ENCODE measurements around the gene FKBP4.
A peak's percentile ranks its signal among the peaks of the same experiment; 100 is the strongest.

Gene FKBP4

GRCh38 chr12:2779281-2779680 is 15.5 kb upstream of the FKBP4 start:
- DNase-seq, result no peak

DNA sequence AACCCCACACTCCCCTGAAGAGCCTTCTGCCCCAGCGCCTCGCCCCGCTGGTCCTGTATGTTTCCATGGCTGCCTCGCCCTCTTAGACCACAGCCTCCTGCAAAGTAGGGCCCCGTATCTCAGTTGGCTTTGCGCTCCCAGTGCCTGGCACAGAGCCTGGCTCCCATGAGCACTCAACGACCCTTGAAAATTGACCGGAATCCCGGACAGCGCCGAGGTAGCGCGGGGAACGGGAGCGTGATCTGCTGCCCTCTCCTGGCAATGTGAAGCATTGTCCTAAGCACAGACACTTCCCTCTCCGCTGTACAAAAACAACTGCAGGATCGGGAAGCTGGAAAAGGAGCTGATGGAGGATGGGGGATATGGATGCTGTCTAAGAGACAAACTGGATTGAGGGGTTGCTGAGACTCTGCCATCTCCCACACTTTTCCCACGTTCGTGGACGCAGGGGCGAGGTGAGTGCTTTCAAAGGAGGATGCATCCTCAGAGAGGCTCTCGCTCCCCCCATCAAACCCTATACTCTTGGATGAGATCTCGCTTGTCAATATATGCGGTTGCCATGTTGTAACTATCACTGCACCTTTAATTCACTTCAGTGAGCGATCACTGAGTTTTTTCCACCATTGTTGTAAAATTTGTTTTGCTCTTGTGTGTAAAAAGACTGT is 10.7 kb upstream of the FKBP4 start:
- peak in 47 of 51 donors; percentile 9 to 82 (median 46) for DNase-seq

- DNase-seq, result no peak
Observed at GRCh38 chr12:2785017-2785416, 9.8 kb upstream of the FKBP4 start.

DNA sequence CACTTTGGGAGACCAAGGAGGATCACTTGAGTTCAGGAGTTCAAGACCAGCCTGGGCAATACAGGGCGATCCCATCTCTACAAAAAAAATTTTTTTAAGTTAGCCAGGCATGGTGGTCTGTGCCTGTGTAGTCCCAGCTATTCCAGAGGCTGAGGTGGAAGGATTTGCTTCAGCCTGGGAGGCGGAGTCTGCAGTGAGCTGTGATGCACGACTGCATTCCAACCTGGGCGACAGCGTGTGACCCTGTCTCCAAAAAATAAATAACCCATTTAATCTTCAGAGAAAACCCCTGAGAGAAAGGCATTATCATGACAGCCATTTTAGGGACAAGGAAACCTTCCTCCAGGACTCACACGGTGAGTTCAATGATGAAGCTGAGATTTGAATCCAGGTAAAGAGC is 3.7 kb upstream of the FKBP4 start:
- no peak for DNase-seq

GRCh38 chr12:2792671-2793500 is 1.9 kb upstream of the FKBP4 start:
- no peak for DNase-seq

- DNase-seq, result no peak
Observed at GRCh38 chr12:2793561-2793960, 1.2 kb upstream of the FKBP4 start.

GRCh38 chr12:2794191-2794735 is 507 bp upstream of the FKBP4 start:
- peak in 38 of 51 donors; percentile 32 to 95 (median 80) for DNase-seq

DNA sequence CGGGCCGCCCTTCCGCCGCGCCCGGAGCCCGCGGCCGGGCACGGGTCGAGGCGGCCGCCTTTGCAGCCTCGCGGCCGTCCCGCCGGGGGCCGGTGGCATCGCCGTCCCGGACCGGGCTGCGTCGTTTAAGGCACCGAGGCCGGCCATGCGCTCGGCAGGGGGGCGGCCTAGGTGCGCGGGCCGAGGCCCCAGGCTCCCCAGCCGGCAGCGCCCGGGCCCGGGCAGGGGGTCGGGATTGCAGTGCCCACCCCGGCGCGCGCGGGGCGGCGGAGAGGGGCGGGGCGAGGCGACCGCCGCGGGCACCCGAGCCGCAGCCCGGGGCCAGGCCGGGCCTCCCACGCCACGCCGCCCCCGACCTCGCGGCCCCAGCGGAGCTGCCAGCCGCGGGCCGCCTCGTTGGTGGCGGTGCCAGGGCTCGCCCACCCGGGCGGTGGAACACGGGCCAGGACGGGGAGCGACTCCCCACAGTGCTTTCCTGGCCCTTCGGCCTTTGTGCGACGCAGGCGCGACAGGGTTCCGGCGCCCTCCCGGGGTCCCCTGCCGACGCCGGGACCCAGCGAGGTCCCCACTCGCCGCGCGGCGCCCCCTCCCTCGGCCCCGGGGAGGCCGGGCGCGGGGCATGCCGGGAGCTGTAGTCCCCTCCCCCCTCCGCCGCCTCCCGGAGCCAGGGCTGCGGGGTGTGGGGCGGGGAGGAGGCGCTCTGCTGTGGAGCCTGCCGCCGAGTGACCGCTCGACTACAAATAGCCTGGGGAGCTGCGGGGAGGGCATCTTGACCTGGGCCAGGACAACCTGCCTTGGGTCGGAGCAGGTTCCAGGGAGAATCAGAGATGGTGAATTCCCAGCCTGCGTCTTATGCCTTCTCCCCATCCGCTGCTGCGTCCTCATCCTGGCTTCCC is 769 bp downstream of the FKBP4 start:
- peak in 50 of 51 donors; percentile 38 to 90 (median 74) for DNase-seq

DNA sequence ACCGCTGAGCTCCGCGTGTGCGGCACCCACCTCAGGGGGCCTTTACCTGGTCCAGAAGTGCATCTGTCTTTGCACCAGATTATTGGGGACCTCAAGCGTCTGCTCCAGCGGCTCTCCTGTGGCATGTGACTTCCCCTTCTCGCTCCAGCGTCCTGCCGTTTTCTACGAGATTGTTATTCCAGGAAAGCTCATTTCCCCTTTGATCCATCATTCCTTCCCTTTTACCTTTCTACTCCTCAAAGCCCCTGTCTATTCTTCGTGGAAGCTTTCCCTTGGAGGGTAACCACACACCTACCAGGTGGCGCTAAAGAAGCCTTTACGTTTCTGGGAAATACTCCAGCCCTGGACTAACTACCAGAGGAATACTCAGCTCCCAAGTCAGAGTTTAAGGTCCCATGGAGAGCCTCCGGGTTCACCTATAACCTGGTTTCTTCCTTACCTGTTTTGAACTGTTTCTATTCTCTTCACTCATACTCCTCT is 1.5 kb downstream of the FKBP4 start:
- DNase-seq, result peak in 2 of 51 donors; percentile 42 to 66

GRCh38 chr12:2797721-2798418 is 3.1 kb downstream of the FKBP4 start:
- DNase-seq, result no peak

DNA sequence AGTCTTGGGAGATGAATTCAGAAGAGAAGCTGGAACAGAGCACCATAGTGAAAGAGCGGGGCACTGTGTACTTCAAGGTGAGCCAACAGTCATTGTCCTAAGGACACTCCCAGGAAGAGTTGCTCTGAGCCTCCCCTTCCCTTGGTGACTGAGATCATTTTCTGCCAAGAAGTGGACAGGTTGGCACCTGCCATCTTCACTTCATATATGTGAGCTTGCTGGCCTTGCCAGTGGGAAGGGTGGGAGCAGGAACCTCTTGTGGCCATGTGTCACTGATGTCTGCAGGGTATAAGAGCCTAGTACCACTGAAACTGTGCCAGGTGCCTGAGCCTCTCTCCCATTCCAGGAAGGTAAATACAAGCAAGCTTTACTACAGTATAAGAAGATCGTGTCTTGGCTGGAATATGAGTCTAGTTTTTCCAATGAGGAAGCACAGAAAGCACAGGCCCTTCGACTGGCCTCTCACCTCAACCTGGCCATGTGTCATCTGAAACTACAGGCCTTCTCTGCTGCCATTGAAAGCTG is 5.3 kb downstream of the FKBP4 start:
- DNase-seq, result no peak

- peak in 7 of 51 donors; percentile 11 to 28 (median 20) for DNase-seq
Observed at GRCh38 chr12:2801044-2801783, 6.4 kb downstream of the FKBP4 start.

DNA sequence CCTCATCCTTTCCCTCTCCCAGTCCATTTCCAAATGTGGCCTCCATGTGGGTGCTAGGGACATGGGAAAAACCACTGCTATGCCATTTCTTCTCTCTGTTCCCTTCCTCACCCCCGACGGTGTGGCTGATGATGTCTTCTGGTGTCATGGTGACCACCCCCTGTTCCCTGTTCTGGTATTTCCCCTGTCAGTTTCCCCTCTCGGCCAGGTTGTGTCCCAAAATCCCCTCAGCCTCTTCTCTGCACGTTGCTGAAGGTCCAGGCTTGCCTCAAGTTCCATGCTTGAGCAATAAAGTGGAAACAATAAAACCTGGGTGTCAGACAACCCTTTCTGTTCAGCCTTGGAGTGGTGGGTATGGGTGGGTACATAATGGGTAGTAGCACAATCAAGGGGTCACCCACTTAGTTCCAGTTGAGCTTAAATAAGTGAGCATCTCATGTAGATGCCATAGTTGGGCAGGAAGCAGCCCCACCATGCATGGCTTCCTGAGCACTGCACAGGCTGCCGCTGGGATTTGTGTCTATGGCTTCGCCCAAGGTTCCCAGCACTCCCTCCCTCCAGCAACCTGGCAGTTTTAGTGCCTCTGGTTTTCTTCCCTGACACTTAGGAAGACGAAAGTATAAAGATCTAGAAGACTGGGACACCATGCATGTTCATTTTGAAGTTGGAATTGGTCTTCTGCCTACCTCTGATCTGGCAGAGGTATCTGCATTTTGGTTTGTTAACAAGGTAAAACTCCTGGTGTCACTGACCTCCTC is 9.0 kb downstream of the FKBP4 start:
- no peak for DNase-seq

- DNase-seq, result peak in 27 of 51 donors; percentile 5 to 62 (median 23)
Observed at GRCh38 chr12:2804393-2805142, 9.8 kb downstream of the FKBP4 start.

- no peak for DNase-seq
Observed at GRCh38 chr12:2805143-2805520, 10.4 kb downstream of the FKBP4 start.

GRCh38 chr12:2806700-2807099 is 11.9 kb downstream of the FKBP4 start:
- DNase-seq, result no peak

DNA sequence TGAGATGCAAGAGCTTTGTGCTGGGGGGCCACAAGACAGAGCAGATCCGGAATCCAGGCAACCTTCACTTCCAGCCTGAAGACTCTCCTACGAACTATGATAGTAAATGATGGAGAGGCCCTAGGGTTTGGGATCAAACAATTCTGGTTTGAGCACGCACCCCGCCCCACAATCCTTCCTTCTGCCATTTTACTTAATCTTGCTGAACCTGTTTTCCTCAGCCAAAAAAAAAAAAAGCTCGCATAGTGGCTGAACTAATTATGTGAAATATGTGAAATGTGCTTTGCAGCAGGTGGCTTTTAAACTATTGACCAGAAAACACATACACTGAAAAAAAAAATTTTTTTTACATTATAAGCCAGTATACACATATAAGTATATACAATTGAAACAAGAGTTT is 17.0 kb downstream of the FKBP4 start:
- no peak for DNase-seq
